Smooth muscle cell (in vitro differentiated cells): Measurements from ENCODE around the gene GALNT17. TPM values are rescaled to one million over a fixed set of nuclear protein-coding genes. Genes with fewer than 3 reads are reported as not detected.

Experiments
- DNase-seq: peaks from one replicate; lab custom pipeline; 2025; ENCODE audit not compliant: unreplicated experiment; lab: John Stamatoyannopoulos, UW
- H2AFZ ChIP-seq: fragments of 200-600 bp; sonication (generic); 2 replicates; pipeline ENCODE4 v1.6.0; 2016; ENCODE audit warnings: antibody characterized with exemption, low read depth, mild to moderate bottlenecking
- H3F3A ChIP-seq: fragments of 200-600 bp; sonication (generic); 2 replicates; pipeline ENCODE4 v1.6.0; 2017; ENCODE audit warnings: antibody characterized with exemption, low read depth
- H3K27ac ChIP-seq: fragments of 200-600 bp; sonication (generic); 2 replicates; pipeline ENCODE4 v1.5.1; 2016; ENCODE audit warnings: low read depth, mild to moderate bottlenecking
- H3K27me3 ChIP-seq: fragments of 200-600 bp; sonication (generic); 2 replicates; pipeline ENCODE4 v1.6.1; 2016; ENCODE audit warnings: low read depth, mild to moderate bottlenecking
- H3K36me3 ChIP-seq: fragments of 200-600 bp; sonication (generic); 2 replicates; pipeline ENCODE4 v1.5.1; 2016; ENCODE audit warnings: low read depth
- H3K4me1 ChIP-seq: fragments of 200-600 bp; sonication (generic); 2 replicates; pipeline ENCODE4 v1.5.1; 2016; ENCODE audit warnings: low read depth
- H3K4me2 ChIP-seq: fragments of 200-600 bp; sonication (generic); 2 replicates; pipeline ENCODE4 v1.6.0; 2016; ENCODE audit warnings: mild to moderate bottlenecking
- H3K4me3 ChIP-seq: fragments of 200-600 bp; sonication (generic); 2 replicates; pipeline ENCODE4 v1.5.1; 2016; ENCODE audit warnings: mild to moderate bottlenecking
- H3K79me2 ChIP-seq: fragments of 200-600 bp; sonication (generic); 2 replicates; pipeline ENCODE4 v1.6.0; 2016; ENCODE audit warnings: low read depth, mild to moderate bottlenecking
- H3K9ac ChIP-seq: fragments of 200-600 bp; sonication (generic); 2 replicates; pipeline ENCODE4 v1.6.0; 2016; ENCODE audit warnings: low read depth
- H3K9me3 ChIP-seq: fragments of 200-600 bp; sonication (generic); replicated peaks from 2 replicates; pipeline ENCODE4 v1.5.1; 2016; ENCODE audit warnings: low read depth
- H4K20me1 ChIP-seq: fragments of 200-600 bp; sonication (generic); 2 replicates; pipeline ENCODE4 v1.6.0; 2016; ENCODE audit warnings: low read depth
- CTCF ChIP-seq: fragments of 200-600 bp; sonication (generic); IDR thresholded peaks from 2 replicates; pipeline ENCODE4 v1.5.1; 2017; ENCODE audit warnings: borderline replicate concordance, mild to moderate bottlenecking, antibody characterized with exemption; ENCODE audit not compliant: insufficient read depth, poor library complexity, severe bottlenecking
- WGBS: methylation state at CpG from one replicate; pipeline ENCODE4 v1.1.7; 2016; ENCODE audit warnings: low lambda C conversion rate; 5-methylcytosine and 5-hydroxymethylcytosine counted together
- polyA plus RNA-seq: library from polyadenylated mRNA; unstranded; fragments of >200 nt; fragmentation: Nextera tagmentation; extraction: Ambion mirVana; gene quantifications from 2 replicates; pipeline ENCODE4 v1.2.1, GENCODE V29; 2016
- total RNA-seq: library from RNA; depleted of rRNA; stranded (reverse); fragments of >200 nt; gene quantifications from 2 replicates; pipeline ENCODE4 v1.2.3, GENCODE V29; 2014

The GALNT17 gene
- total and polyA plus RNA-seq, 2 experiments from 2014 or later = 0.38 to 0.45 TPM

- H3K9me3 ChIP-seq = no peaks in the 10 kb centered on the region
- no peak overlapping the region for H3K4me3 ChIP-seq
- H2AFZ ChIP-seq = no peak overlapping the region
- H3K36me3 ChIP-seq = no peaks in the 10 kb centered on the region
- no peaks in the 10 kb centered on the region for H3K27me3 ChIP-seq
- TF ChIP-seq CTCF = no peak
- H3K79me2 ChIP-seq = no peaks in the 10 kb centered on the region
- H3K9ac ChIP-seq = no peak overlapping the region
- no peak overlapping the region for H3K27ac ChIP-seq
- H3F3A ChIP-seq = no peaks in the 10 kb centered on the region
- DNase-seq = no peak
- H4K20me1 ChIP-seq = no peaks in the 10 kb centered on the region
- H3K4me2 ChIP-seq = no peak overlapping the region
- no peaks in the 10 kb centered on the region for H3K4me1 ChIP-seq
- 94% methylated on average over 5 of the region's 5 CpGs for WGBS
Observed at GRCh38 chr7:71363223-71363622, 231.3 kb downstream of the GALNT17 start.

- H3K79me2 ChIP-seq = no peaks in the 10 kb centered on the region
- DNase-seq = no peak
- no peak overlapping the region for H3K27ac ChIP-seq
- WGBS = 96% methylated on average over 7 of the region's 7 CpGs
- H3K4me2 ChIP-seq = no peak overlapping the region
- no peaks in the 10 kb centered on the region for H3K9me3 ChIP-seq
- no peaks in the 10 kb centered on the region for H3K4me1 ChIP-seq
- no peaks in the 10 kb centered on the region for H4K20me1 ChIP-seq
- H3F3A ChIP-seq = no peaks in the 10 kb centered on the region
- no peaks in the 10 kb centered on the region for H3K27me3 ChIP-seq
- no peaks in the 10 kb centered on the region for H3K36me3 ChIP-seq
- no peak overlapping the region for H3K9ac ChIP-seq
- TF ChIP-seq CTCF = no peak
- no peak overlapping the region for H2AFZ ChIP-seq
- no peak overlapping the region for H3K4me3 ChIP-seq
Observed at GRCh38 chr7:71363627-71364026, 231.7 kb downstream of the GALNT17 start.

- H3K27ac ChIP-seq = no peak overlapping the region
Observed at GRCh38 chr7:71364551-71364950, 232.6 kb downstream of the GALNT17 start.

More at GRCh38 chr7:71364551-71364950, 232.6 kb downstream of the GALNT17 start:
- Histone ChIP-seq H3K4me1 (no peaks in the 10 kb centered on the region), H2AFZ (no peak overlapping the region), H3K27me3 (no peaks in the 10 kb centered on the region), H4K20me1 (no peaks in the 10 kb centered on the region), H3K9me3 (no peaks in the 10 kb centered on the region), H3K36me3 (no peaks in the 10 kb centered on the region), H3K4me2 (no peak overlapping the region), H3K4me3 (no peak overlapping the region), H3K79me2 (no peaks in the 10 kb centered on the region), H3F3A (no peaks in the 10 kb centered on the region), H3K9ac (no peak overlapping the region)
- 80% methylated on average over 2 of the region's 2 CpGs for WGBS
- no peak for TF ChIP-seq CTCF
- no peak for DNase-seq
